WERI-Rb-1 (cell line): ENCODE measurements around the gene RHBDF1.
"Not testable (repeated sequence)": the region's sequence is repeated elsewhere in the genome, so short reads cannot be mapped to it uniquely, and the experiment has no call there.

Experiments used
- DNase-seq: peaks from one replicate; pipeline ENCODE4 v3.0.0-alpha.2; 2020
- H3K27ac ChIP-seq: fragments of 250-450 bp; sonication (Bioruptor Pico); 2 replicates; pipeline ENCODE4 v1.5.1; 2020; ENCODE audit warnings: mild to moderate bottlenecking, moderate library complexity
- H3K27me3 ChIP-seq: fragments of 250-450 bp; sonication (Bioruptor Pico); 2 replicates; pipeline ENCODE4 v1.5.1; 2021; ENCODE audit warnings: mild to moderate bottlenecking, low read depth, moderate library complexity; ENCODE audit not compliant: insufficient read depth, severe bottlenecking
- H3K36me3 ChIP-seq: fragments of 250-450 bp; sonication (Bioruptor Pico); 2 replicates; pipeline ENCODE4 v1.5.1; 2020; ENCODE audit warnings: mild to moderate bottlenecking, moderate library complexity
- H3K4me3 ChIP-seq: 2 replicates; pipeline ENCODE4 v1.5.1; 2011; ENCODE audit warnings: low read depth, mild to moderate bottlenecking, control low read depth, low read length
- H3K9me3 ChIP-seq: fragments of 250-450 bp; sonication (Bioruptor Pico); 2 replicates; pipeline ENCODE4 v1.5.1; 2021; ENCODE audit warnings: mild to moderate bottlenecking, moderate library complexity; ENCODE audit not compliant: severe bottlenecking
- CTCF ChIP-seq: IDR thresholded peaks from 2 replicates; pipeline ENCODE4 v1.5.1; 2011; ENCODE audit warnings: low read depth, mild to moderate bottlenecking, control low read depth, inconsistent platforms, low read length

Gene RHBDF1

GRCh38 chr16:34648-34987 is 37.8 kb downstream of the RHBDF1 start:
- no peak for DNase-seq
- Histone ChIP-seq H3K27ac (peak overlapping the region; percentile 62), H3K4me3 (no peak overlapping the region), H3K9me3 (no peaks in the 10 kb centered on the region), H3K27me3 (no peaks in the 10 kb centered on the region), H3K36me3 (0 out of 2 replicates have a peak, but pooled peaks cover 4% of the 10 kb centered on the region)
- no peak for TF ChIP-seq CTCF

GRCh38 chr16:33877-34647 is 38.4 kb downstream of the RHBDF1 start:
- DNase-seq, result peak; percentile 79
- H3K4me3 ChIP-seq, result no peak overlapping the region
- no peak for TF ChIP-seq CTCF
- peak overlapping the region; percentile 62 for H3K27ac ChIP-seq
- H3K27me3 ChIP-seq, result no peaks in the 10 kb centered on the region
- no peaks in the 10 kb centered on the region for H3K9me3 ChIP-seq
- H3K36me3 ChIP-seq, result 0 out of 2 replicates have a peak, but pooled peaks cover 4% of the 10 kb centered on the region

GRCh38 chr16:33154-33876 is 39.1 kb downstream of the RHBDF1 start:
- not testable (repeated sequence) for DNase-seq

GRCh38 chr16:30627-31026 is 41.8 kb downstream of the RHBDF1 start:
- not testable (repeated sequence) for H3K27me3 ChIP-seq, H3K4me3 ChIP-seq, H3K27ac ChIP-seq, H3K36me3 ChIP-seq, DNase-seq, H3K9me3 ChIP-seq

More at GRCh38 chr16:33154-33876, 39.1 kb downstream of the RHBDF1 start:
- H3K27me3 ChIP-seq, H3K9me3 ChIP-seq, H3K36me3 ChIP-seq, H3K4me3 ChIP-seq: not testable (repeated sequence)
- H3K27ac ChIP-seq, result peak overlapping the region; percentile 62

- H3K27ac ChIP-seq, H3K4me3 ChIP-seq, H3K9me3 ChIP-seq, DNase-seq, H3K27me3 ChIP-seq, H3K36me3 ChIP-seq: not testable (repeated sequence)
Measured at GRCh38 chr16:25926-26348, 46.5 kb downstream of the RHBDF1 start.

- not testable (repeated sequence) for H3K27ac ChIP-seq, DNase-seq, H3K27me3 ChIP-seq, H3K36me3 ChIP-seq, H3K9me3 ChIP-seq, H3K4me3 ChIP-seq
Measured at GRCh38 chr16:24151-24550, 48.3 kb downstream of the RHBDF1 start.

- H3K27ac ChIP-seq, H3K4me3 ChIP-seq, H3K36me3 ChIP-seq, H3K9me3 ChIP-seq, H3K27me3 ChIP-seq, DNase-seq: not testable (repeated sequence)
Measured at GRCh38 chr16:20886-21285, 51.5 kb downstream of the RHBDF1 start.

GRCh38 chr16:17062-17765 is 55.2 kb downstream of the RHBDF1 start:
- H3K27me3 ChIP-seq, DNase-seq, H3K27ac ChIP-seq, H3K4me3 ChIP-seq, H3K36me3 ChIP-seq, H3K9me3 ChIP-seq: not testable (repeated sequence)
